GM10248 (cell line): ENCODE measurements around the gene MIER3.

Experiments used
- CTCF ChIA-PET: fragments of 300-600 bp; sonication (Branson Sonifier 250); formaldehyde crosslinking; extraction: SDS; loops from one replicate; lab custom pipeline; 2021; ENCODE audit warnings: antibody characterized with exemption; lab: Yijun Ruan, JAX
- POLR2A ChIA-PET: fragments of 350-650 bp; sonication (Branson Sonifier 250); formaldehyde crosslinking; extraction: SDS; loops from one replicate; lab custom pipeline; 2020; ENCODE audit warnings: antibody characterized with exemption; lab: Yijun Ruan, JAX
- DNase-seq: peaks from one replicate; pipeline ENCODE4 v3.0.0; 2012; ENCODE audit errors: extremely low spot score
- CTCF ChIP-seq: IDR thresholded peaks from 2 replicates; pipeline ENCODE4 v1.5.1; 2012; ENCODE audit warnings: mild to moderate bottlenecking, low read depth; ENCODE audit errors: extremely low read depth, missing control alignments, control extremely low read depth

The MIER3 gene

GRCh38 chr5:56909294-56910209, 42.4 kb downstream of the MIER3 start, which contains the start of gene SETD9:
Gene SETD9 (plus strand): TSS chr5:56909596. CDS start chr5:56909646, 50 bp downstream.
- no peak for TF ChIP-seq CTCF
- POLR2A ChIA-PET = interaction anchor here (0.5 to 1.4 kb wide), 3 partner anchors 14 to 264 kb away, joined by 3 to 5 read pairs (median 4); partner anchors contain the start of gene GPBP1
- CTCF ChIA-PET = interaction anchor here (0.6 to 3.7 kb wide), 7 partner anchors 8 to 638 kb away, joined by 3 to 22 read pairs (median 3); no protein-coding TSS in a partner anchor
- peak; percentile 98 for DNase-seq

- CTCF ChIA-PET = interaction anchor here (1.3 to 3.7 kb wide), 4 partner anchors 8 to 638 kb away, joined by 3 to 22 read pairs (median 9); no protein-coding TSS in a partner anchor
- no peak for DNase-seq
- POLR2A ChIA-PET = interaction anchor here (1.4 kb wide), 1 partner anchor 265 kb away, joined by 5 read pairs; the partner anchor contains the start of gene GPBP1
Observed at GRCh38 chr5:56908942-56909293, 43.0 kb downstream of the MIER3 start.

GRCh38 chr5:56900858-56901578, 50.9 kb downstream of the MIER3 start:
- ChIA-PET POLR2A (no interaction called here), CTCF (interaction anchor here (0.7 to 6.3 kb wide), 24 partner anchors 8 to 1560 kb away, joined by 3 to 60 read pairs (median 4); partner anchors contain the start of gene SETD9)
- peak; percentile 66 for TF ChIP-seq CTCF
- DNase-seq = peak; percentile 40

More at GRCh38 chr5:56908942-56909293, 43.0 kb downstream of the MIER3 start:
- no peak for TF ChIP-seq CTCF

DNA sequence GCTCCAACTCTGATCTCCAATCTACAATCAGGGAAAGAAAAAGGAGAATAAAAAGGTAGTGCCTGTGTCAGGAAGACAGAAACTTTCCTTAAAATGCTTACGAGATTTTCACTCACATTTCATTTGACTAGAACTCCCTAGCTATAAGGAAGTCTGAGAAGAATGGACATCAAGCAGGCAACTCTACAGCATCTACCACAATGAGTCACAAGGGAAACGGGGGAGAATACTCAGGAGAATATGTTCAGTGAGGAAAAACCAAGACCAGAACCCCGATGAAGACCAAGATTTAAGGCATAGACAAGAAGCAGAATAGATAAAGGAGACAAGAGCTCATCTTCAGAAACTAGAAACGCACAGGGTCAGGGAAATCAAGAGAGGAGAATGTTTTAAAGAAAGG, 51.5 kb downstream of the MIER3 start:
- no peak for TF ChIP-seq CTCF
- CTCF ChIA-PET = interaction anchor here (0.6 to 6.3 kb wide), 24 partner anchors 8 to 1561 kb away, joined by 3 to 60 read pairs (median 4); partner anchors contain the start of gene SETD9
- DNase-seq = peak; percentile 6
- POLR2A ChIA-PET = no interaction called here

DNA sequence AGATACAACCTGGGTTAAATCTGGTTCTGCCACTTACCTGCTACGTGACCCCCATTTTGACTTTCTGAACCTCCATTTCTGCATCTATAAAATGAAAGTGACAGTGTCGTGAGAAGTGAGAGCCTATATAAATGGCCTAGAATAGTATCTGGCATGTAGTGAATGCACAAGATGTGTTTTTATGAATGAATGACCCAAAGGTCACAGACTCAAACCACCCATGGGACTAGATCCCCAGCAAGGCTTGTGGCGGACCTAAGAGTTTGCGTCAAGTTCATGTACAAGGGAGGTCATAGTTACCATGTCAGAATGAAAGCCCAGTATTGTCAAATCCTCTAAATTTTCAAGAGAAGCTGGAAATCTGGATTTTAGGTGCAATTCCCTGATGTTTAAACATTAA, 53.7 kb downstream of the MIER3 start:
- DNase-seq = no peak
- ChIA-PET POLR2A (no interaction called here), CTCF (interaction anchor here (1.1 to 6.3 kb wide), 4 partner anchors 12 to 628 kb away, joined by 3 to 60 read pairs (median 5); no protein-coding TSS in a partner anchor)
- no peak for TF ChIP-seq CTCF

- no peak for DNase-seq
- POLR2A ChIA-PET = no interaction called here
- no peak for TF ChIP-seq CTCF
- CTCF ChIA-PET = interaction anchor here (1.0 to 3.5 kb wide), 3 partner anchors 14 to 626 kb away, joined by 3 to 20 read pairs (median 4); no protein-coding TSS in a partner anchor
Observed at GRCh38 chr5:56896763-56897162, 55.2 kb downstream of the MIER3 start.
